Measurements from ENCODE around the gene ELMO1. TPM values are rescaled to one million over a fixed set of nuclear protein-coding genes. Genes with fewer than 3 reads are reported as not detected.

ELMO1 gene
- total RNA-seq, 2 experiments from 2014 or later: 129 to 137 TPM

Small RNA genes within 50 kb of the gene (microRNA-seq; reads per million reads assigned to microRNA genes)
- not detected for gene MIR1200 (ENCODE audit: borderline microRNAs expressed, borderline replicate concordance)

Other genes with a start within 250 kb of the ELMO1 start
- gene GPR141, start 234.9 kb upstream of the ELMO1 start, total RNA-seq: not detected